Measurements from ENCODE around the gene MYH6. TPM values are rescaled to one million over a fixed set of nuclear protein-coding genes. Genes with fewer than 3 reads are reported as not detected.
"Not testable (repeated sequence)": the region's sequence is repeated elsewhere in the genome, so short reads cannot be mapped to it uniquely, and the experiment has no call there.

MYH6 gene
- total RNA-seq, 1 experiment from 2014 or later: not detected

DNA sequence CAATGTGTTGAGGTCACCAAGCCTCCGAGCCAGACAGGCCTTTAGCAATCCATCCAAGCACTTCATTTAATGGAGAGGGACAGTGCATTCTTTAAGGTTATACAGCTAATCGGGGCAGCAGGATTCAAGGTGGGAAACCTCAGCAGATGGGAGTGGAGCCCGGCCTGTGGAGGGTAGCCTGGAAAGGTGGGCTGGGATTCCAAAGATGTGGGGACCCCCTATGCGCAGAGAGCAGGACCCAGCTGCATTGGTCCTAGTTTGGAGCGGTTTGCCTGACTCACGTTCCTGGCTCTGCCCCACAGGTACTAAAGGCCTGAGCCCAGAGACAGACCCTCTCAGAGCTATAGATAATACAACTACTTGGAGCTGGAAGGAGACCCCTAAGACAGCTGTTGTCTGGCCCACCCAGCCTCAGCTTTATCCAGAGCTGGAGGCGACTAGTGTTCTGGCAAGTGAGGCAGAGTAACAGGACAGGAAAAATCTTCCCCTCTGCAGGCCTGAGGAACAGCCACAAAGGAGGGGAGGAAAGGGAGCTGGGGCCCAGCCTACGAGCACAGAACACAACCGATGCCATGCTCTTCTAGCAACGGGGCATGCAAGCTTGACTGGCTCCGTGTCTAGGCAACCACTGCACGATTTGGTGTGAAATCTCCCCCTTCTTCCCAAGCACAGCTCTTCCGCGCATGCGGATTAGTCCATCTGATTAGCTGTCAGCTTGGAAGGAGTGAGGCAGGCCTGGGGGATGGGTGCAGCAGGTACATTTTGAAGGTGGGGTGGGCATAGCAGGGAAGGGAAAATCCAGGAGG lies 28.5 kb upstream of the MYH6 start:
- no peak for DNase-seq (ENCODE audit: low read depth)

- no peak for DNase-seq (ENCODE audit: low read depth)
Measured at GRCh38 chr14:23435543-23436326, 27.7 kb upstream of the MYH6 start, which contains the start of gene MYH7. Gene MYH7 (minus strand): TSS chr14:23435660. CDS start chr14:23433732, 1,928 bp downstream.

- DNase-seq (ENCODE audit: low read depth): no peak
Measured at GRCh38 chr14:23434488-23435222, 26.6 kb upstream of the MYH6 start.

DNA sequence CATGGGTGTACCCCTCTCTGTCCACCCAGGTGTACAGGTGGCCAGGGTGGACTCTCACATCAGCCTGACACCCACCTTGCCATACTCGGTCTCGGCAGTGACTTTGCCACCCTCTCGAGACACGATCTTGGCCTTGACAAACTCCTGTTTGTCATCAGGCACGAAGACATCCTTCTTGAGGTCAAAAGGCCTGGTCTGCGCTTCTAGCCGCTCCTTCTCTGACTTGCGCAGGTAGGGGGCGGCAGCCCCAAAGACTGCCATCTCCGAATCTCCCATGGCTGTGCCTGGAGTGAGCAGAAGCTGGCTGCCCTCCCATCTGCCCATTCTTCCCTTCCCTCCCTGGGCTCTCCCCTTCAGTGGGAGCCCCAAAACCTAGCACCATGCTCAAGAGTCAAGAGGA lies 25.4 kb upstream of the MYH6 start:
- DNase-seq (ENCODE audit: low read depth): no peak

- DNase-seq (ENCODE audit: low read depth): no peak
Measured at GRCh38 chr14:23432946-23433345, 24.9 kb upstream of the MYH6 start.

DNA sequence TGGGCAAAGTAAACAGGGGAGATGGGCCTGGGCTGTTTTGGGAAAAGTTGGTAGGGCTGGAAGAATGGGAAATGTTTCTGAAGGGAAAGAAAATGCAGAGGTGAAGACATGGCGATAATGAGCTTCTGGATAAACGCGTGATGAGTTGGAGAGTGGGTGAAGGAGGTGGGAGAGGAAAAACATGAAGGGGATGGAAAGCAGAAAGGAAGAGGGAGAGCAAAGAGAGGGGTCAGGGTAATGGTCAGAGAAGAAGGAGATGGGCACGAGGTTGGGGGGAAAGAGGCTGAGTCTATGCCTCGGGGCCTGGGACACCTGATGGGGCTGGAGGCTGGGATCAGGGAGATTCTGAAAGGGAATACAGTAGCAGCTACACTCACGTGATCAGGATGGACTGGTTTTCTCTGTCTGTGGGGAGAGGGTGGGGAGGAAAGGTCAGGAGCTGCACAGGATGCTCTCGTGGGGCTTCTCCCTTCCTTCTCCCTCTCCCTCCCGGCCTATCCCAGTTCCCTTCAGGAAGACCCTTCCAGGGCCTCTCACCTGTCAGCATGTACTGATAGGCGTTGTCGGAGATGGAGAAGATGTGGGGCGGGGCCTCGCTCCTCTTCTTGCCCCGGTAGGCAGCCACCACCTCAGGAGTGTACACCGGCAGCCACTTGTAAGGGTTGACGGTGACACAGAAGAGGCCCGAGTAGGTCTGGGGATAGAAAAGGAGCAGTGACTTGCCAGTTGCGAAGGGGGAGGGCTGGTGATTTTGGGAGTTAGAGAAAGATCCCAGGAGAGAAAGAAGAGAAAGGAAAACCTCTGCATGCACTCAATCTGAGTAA lies 24.2 kb upstream of the MYH6 start:
- DNase-seq (ENCODE audit: low read depth): no peak

DNA sequence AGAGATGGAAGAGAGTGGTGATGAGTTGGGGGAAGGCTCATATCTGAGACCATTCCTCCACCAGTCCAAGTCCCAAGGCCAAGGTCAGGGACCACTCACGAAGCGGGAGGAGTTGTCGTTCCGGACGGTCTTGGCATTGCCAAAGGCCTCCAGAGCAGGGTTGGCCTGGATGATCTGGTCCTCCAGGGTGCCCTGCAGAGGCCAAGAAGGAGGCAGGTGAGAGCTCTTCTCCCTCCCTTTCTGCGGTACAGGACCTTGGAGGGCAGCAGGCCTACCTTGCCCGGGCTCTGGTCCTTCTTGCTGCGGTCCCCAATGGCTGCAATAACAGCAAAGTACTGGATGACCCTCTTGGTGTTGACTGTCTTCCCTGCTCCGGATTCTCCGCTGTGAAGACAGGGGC lies 23.4 kb upstream of the MYH6 start:
- no peak for DNase-seq (ENCODE audit: low read depth)

DNA sequence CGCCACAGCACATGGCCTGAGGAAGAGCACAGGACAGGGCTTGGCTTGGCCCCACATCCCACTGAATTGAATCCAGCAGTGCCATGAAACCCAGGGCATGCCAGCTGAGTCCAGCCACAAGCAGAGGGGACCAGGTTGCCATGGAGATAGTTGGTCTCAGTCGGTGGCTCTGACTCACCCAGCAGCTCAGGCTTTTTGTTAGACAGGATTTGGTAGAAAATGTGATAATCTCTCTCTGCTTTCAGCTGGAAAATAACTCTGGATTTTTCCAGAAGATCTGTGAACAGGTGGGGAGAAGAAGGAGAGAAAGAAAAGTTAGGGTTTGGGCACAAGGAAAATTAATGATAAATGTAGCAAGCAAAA lies 22.6 kb upstream of the MYH6 start:
- DNase-seq (ENCODE audit: low read depth): peak; percentile 62

DNA sequence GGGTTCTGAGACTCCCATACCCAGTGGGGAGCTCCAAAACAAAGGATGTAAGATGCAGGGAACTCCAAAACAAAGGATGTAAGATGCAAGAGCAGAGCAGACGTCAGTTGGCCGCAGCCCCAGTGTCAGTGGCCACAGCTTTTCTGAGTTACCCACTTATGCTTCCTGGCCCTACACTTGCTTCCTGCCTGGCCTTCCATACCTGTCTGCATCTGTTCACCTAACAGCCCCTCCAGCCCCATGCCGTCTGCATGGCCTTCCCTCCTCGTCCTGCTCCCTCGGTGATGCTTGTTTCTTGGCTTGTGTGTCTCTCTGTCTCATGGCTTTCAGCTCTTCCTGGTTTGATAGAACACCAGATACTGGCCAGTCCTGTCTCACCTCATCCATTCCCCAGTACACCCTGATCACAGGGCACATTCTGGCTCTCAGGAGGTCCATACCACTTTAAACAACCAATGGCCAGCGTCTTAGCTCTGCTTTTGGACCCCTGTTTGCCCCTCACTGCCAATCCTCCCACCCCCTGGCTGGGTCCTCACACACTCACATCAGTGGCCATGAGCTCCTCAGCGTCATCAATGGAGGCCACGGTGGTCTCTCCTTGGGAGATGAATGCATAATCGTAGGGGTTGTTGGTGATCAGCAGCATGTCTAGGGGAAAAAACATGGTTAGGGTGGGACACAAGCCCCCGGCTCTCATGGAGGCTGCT lies 22.1 kb upstream of the MYH6 start:
- no peak for DNase-seq (ENCODE audit: low read depth)

GRCh38 chr14:23428686-23429495 lies 20.8 kb upstream of the MYH6 start:
- no peak for DNase-seq (ENCODE audit: low read depth)

- DNase-seq (ENCODE audit: low read depth): not testable (repeated sequence)
Measured at GRCh38 chr14:23425798-23426197, 17.7 kb upstream of the MYH6 start.

GRCh38 chr14:23425169-23425568 lies 17.1 kb upstream of the MYH6 start:
- no peak for DNase-seq (ENCODE audit: low read depth)

DNA sequence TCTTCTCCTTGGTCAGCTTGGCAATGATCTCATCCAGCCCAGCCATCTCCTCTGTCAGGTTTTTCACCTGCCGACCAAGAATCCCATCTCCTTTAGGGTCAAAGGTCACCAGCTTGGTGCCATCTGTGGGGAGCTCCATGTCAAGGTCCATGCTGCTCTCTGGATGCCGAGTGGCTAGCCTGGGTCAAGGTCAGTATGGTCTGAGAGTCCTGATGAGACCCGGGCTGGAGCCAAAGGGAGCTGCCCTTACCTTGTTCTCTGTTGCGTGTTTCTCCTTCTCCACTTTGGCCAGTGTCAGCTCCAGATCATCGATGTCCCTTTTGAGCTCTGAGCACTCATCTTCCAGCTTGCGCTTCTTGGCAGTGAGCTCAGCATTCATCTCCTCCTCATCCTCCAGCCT lies 15.6 kb upstream of the MYH6 start:
- DNase-seq (ENCODE audit: low read depth): no peak

GRCh38 chr14:23421594-23421993 lies 13.5 kb upstream of the MYH6 start:
- no peak for DNase-seq (ENCODE audit: low read depth)

- DNase-seq (ENCODE audit: low read depth): not testable (repeated sequence)
Measured at GRCh38 chr14:23419646-23420045, 11.6 kb upstream of the MYH6 start.

DNA sequence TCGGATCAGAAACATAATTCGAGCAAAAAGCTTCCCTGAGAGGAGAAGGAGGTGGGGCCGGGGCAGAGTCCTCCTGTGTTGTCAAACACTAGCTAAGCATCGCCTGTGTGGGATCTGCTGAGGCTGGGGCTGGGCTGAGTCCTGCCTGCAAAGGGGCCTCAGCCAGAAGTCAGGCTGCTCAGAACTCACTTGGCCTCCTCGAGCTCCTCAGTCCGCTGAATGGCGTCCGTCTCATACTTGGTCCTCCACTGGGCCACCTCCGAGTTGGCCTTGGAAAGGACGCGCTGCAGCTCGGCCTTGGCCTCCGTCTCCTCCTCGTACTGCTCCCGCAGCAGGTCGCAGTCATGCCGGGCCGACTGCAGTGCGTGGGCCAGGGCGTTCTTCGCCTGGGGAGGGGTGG lies 9.9 kb upstream of the MYH6 start:
- DNase-seq (ENCODE audit: low read depth): no peak

DNA sequence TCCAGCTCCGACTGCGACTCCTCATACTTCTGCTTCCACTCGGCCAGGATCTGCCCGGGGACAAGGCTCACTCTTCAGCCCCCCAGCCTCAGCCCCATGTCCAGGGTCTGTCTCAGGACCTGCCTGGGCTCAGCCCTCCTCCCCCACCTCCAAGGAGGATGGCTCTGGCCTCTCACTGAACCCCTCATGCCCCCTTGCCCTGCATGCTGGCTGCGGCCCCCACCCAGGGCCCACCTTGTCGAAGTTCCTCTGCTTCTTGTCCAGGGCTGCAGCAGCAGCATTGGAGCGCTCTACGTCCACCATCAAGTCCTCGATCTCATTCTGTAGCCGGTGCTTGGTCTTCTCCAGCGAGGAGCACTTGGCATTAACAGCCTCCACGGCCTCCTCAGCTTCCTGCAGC lies 9.2 kb upstream of the MYH6 start:
- DNase-seq (ENCODE audit: low read depth): not testable (repeated sequence)

- no peak for DNase-seq (ENCODE audit: low read depth)
Measured at GRCh38 chr14:23416801-23417200, 8.7 kb upstream of the MYH6 start.

- no peak for DNase-seq (ENCODE audit: low read depth)
Measured at GRCh38 chr14:23415821-23416778, 8.0 kb upstream of the MYH6 start.
